ENCODE measurements around the gene DNAAF1. TPM values are rescaled to one million over a fixed set of nuclear protein-coding genes. Genes with fewer than 3 reads are reported as not detected.

The DNAAF1 gene
- total RNA-seq, 1 experiment from 2014 or later = not detected

DNA sequence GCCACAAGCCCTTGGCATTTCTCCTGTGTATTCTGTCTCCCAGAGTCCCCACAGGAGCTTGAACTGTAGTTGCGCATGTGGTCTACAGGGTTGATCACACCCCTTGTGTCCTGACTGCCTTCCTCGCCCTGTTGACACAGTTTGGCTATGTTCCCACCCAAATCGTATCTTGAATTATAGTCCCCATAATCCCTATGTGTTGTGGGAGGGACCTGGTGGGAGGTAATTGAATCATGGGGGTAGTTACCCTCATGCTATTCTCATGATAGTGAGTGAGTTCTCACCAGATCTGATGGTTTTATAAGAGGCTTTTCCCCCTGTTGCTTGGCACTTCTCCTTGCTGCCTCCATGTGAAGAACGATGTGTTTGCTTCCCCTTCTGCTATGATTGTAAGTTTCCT, 67.0 kb downstream of the DNAAF1 start:
- Histone ChIP-seq H3K4me1 (ENCODE audit: control insufficient read depth, insufficient read depth, low read length) (no peaks in the 10 kb centered on the region), H3K9me3 (ENCODE audit: control insufficient read depth, insufficient read depth, low read depth, low read length) (no peaks in the 10 kb centered on the region), H3K36me3 (ENCODE audit: control insufficient read depth, insufficient read depth, low read length) (no peaks in the 10 kb centered on the region), H3K4me3 (ENCODE audit: low read depth in 2 of 2, low read length in 2 of 2) (no peak overlapping the region), H3K27ac (ENCODE audit: low read length) (no peak overlapping the region), H3K27me3 (ENCODE audit: control insufficient read depth, insufficient read depth, low read length) (no peaks in the 10 kb centered on the region)
- in situ Hi-C loops (cut with HindIII; ENCODE audit: low pct_unique_long_range_greater_than_20kb, low sequenced_read_pairs) (no loop called here), intact Hi-C loops (cut with micrococcal nuclease; ENCODE audit: unreplicated experiment) (no loop called here)
- no peak for TF ChIP-seq CTCF (IDR thresholded peaks at IDR 0.05)
- TF ChIP-seq REST (IDR thresholded peaks at IDR 0.05; ENCODE audit: insufficient read depth in 1 of 2, low read depth in 2 of 2, low read length in 1 of 2) = no peak
- TF ChIP-seq POLR2AphosphoS5 (IDR thresholded peaks at IDR 0.05; ENCODE audit: low read depth, low read length) = no peak
- TF ChIP-seq SIN3A (IDR thresholded peaks at IDR 0.05; ENCODE audit: borderline replicate concordance, insufficient read depth, low read depth, low read length) = no peak
- no peak for TF ChIP-seq TCF7L2 (IDR thresholded peaks at IDR 0.05; ENCODE audit: low read depth, low read length)
- DNase-seq (ENCODE audit: low read depth, low spot score) = no peak
- POLR2A ChIA-PET = no interaction called here
- no peak for ATAC-seq
- no TSS peak for BruUV-seq (replicated peaks)
- CTCF ChIA-PET = no interaction called here

DNA sequence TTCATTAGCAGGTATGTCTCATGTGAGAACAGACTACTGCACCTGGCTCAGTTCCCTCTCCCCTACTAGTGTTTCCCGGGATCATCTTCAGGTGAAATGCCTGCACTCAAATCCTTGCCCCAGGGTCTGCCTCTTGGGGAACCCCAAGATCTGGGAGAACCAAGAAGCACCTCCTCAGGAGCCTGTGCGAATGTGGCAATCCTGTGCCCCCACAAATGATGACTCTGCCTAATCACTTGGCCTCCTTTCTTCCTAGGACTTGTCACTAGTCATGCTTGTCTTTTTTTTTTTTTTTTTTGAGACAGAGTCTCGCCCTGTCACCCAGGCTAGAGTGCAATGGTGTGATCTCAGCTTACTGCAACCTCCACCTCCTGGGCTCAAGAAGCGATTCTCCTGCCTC, 67.5 kb downstream of the DNAAF1 start:
- no peaks in the 10 kb centered on the region for H3K9me3 ChIP-seq (ENCODE audit: control insufficient read depth, insufficient read depth, low read depth, low read length)
- CTCF ChIA-PET = no interaction called here
- H3K27me3 ChIP-seq (ENCODE audit: control insufficient read depth, insufficient read depth, low read length) = no peaks in the 10 kb centered on the region
- H3K4me3 ChIP-seq (ENCODE audit: low read depth in 2 of 2, low read length in 2 of 2) = no peak overlapping the region
- ATAC-seq = no peak
- DNase-seq (ENCODE audit: low read depth, low spot score) = no peak
- intact Hi-C loops (cut with micrococcal nuclease; ENCODE audit: unreplicated experiment) (no loop called here), in situ Hi-C loops (cut with HindIII; ENCODE audit: low pct_unique_long_range_greater_than_20kb, low sequenced_read_pairs) (no loop called here)
- H3K27ac ChIP-seq (ENCODE audit: low read length) = no peak overlapping the region
- no peaks in the 10 kb centered on the region for H3K4me1 ChIP-seq (ENCODE audit: control insufficient read depth, insufficient read depth, low read length)
- TF ChIP-seq TCF7L2 (IDR thresholded peaks at IDR 0.05; ENCODE audit: low read depth, low read length) = no peak
- no peak for TF ChIP-seq SIN3A (IDR thresholded peaks at IDR 0.05; ENCODE audit: borderline replicate concordance, insufficient read depth, low read depth, low read length)
- TF ChIP-seq REST (IDR thresholded peaks at IDR 0.05; ENCODE audit: insufficient read depth in 1 of 2, low read depth in 2 of 2, low read length in 1 of 2) = no peak
- TF ChIP-seq POLR2AphosphoS5 (IDR thresholded peaks at IDR 0.05; ENCODE audit: low read depth, low read length) = no peak
- no peak for TF ChIP-seq CTCF (IDR thresholded peaks at IDR 0.05)
- BruUV-seq (replicated peaks) = no TSS peak
- no peaks in the 10 kb centered on the region for H3K36me3 ChIP-seq (ENCODE audit: control insufficient read depth, insufficient read depth, low read length)
- POLR2A ChIA-PET = no interaction called here
